COLO668 (cell line): ENCODE data around the gene TRAPPC14.
"Not testable (repeated sequence)": the region's sequence is repeated elsewhere in the genome, so short reads cannot be mapped to it uniquely, and the experiment has no call there.

Experiments used
- DNase-seq: peaks from one replicate; lab custom pipeline; 2025; ENCODE audit not compliant: unreplicated experiment; lab: John Stamatoyannopoulos, UW

The TRAPPC14 gene

GRCh38 chr7:100154651-100155491, 3.7 kb downstream of the TRAPPC14 start:
- DNase-seq: no peak

GRCh38 chr7:100153708-100154535, 4.6 kb downstream of the TRAPPC14 start:
- DNase-seq: no peak

- DNase-seq: no peak
Measured at GRCh38 chr7:100152937-100153666, 5.4 kb downstream of the TRAPPC14 start.

- DNase-seq: no peak
Measured at GRCh38 chr7:100152404-100152803, 6.1 kb downstream of the TRAPPC14 start.

- DNase-seq: peak; percentile 98
Measured at GRCh38 chr7:100148559-100149328, 9.8 kb downstream of the TRAPPC14 start, which contains the start of gene LAMTOR4. TSS of gene LAMTOR4 (plus strand) at chr7:100148918. CDS start at chr7:100148973, 55 bp downstream.

- no peak for DNase-seq
Measured at GRCh38 chr7:100148225-100148558, 10.3 kb downstream of the TRAPPC14 start.

- DNase-seq: no peak
Measured at GRCh38 chr7:100147278-100147677, 11.2 kb downstream of the TRAPPC14 start.

- not testable (repeated sequence) for DNase-seq
Measured at GRCh38 chr7:100146350-100146749, 12.2 kb downstream of the TRAPPC14 start.

GRCh38 chr7:100142461-100142860, 16.1 kb downstream of the TRAPPC14 start:
- no peak for DNase-seq

GRCh38 chr7:100141555-100141949, 17.0 kb downstream of the TRAPPC14 start:
- DNase-seq: no peak

- DNase-seq: peak; percentile 32
Measured at GRCh38 chr7:100137851-100138760, 20.4 kb downstream of the TRAPPC14 start.

- DNase-seq: peak; percentile 63
Measured at GRCh38 chr7:100132697-100133151, 25.8 kb downstream of the TRAPPC14 start.

- DNase-seq: no peak
Measured at GRCh38 chr7:100132126-100132525, 26.4 kb downstream of the TRAPPC14 start.

GRCh38 chr7:100130608-100131453, 27.7 kb downstream of the TRAPPC14 start:
- DNase-seq: peak; percentile 81

GRCh38 chr7:100130220-100130607, 28.3 kb downstream of the TRAPPC14 start:
- peak; percentile 46 for DNase-seq

- no peak for DNase-seq
Measured at GRCh38 chr7:100128637-100128963, 29.9 kb downstream of the TRAPPC14 start.

- peak; percentile 24 for DNase-seq
Measured at GRCh38 chr7:100127866-100128636, 30.5 kb downstream of the TRAPPC14 start.
